ENCODE measurements around the gene INPP5A. TPM values are rescaled to one million over a fixed set of nuclear protein-coding genes. Genes with fewer than 3 reads are reported as not detected.

INPP5A gene
- polyA plus RNA-seq, 3 donors from 2014 or later, result 0.30 to 1.7 (median 0.48) TPM

- Mint-ChIP-seq H3K9me3 (no peaks in the 10 kb centered on the region), H3K4me1 (no peaks in the 10 kb centered on the region), H3K27me3 (ENCODE audit: low read depth in 3 of 3) (peaks cover 0 to 4% (median 2%) of the 10 kb centered on the region in 3 donors), H3K27ac (no peak overlapping the region), H3K4me3 (no peak overlapping the region), H3K36me3 (no peaks in the 10 kb centered on the region)
- DNase-seq, result no peak
These were observed 291.8 kb downstream of the INPP5A start for GRCh38 chr10:132829403-132829802.

GRCh38 chr10:132832186-132832969 lies 294.8 kb downstream of the INPP5A start:
- H3K27ac Mint-ChIP-seq, result no peak overlapping the region
- H3K36me3 Mint-ChIP-seq, result no peaks in the 10 kb centered on the region
- H3K27me3 Mint-ChIP-seq (ENCODE audit: low read depth in 3 of 3), result peaks cover 0 to 2% (median 1%) of the 10 kb centered on the region in 3 donors
- no peaks in the 10 kb centered on the region for H3K9me3 Mint-ChIP-seq
- no peak for DNase-seq
- H3K4me1 Mint-ChIP-seq, result peaks cover 0 to 1% of the 10 kb centered on the region in 2 donors
- no peak overlapping the region for H3K4me3 Mint-ChIP-seq

Other genes with a start within 250 kb of the INPP5A start
- 10 to 100 TPM in 2 of 3 donors, 1 to 10 TPM in 1; 6.3 to 14.2 (median 13.7) TPM for gene STK32C, start 229.8 kb upstream of the INPP5A start, polyA plus RNA-seq
- gene LRRC27, start 205.6 kb upstream of the INPP5A start, polyA plus RNA-seq, result 1 to 10 TPM; 3.8 to 8.5 (median 8.2) TPM
- gene PWWP2B, start 140.6 kb upstream of the INPP5A start, polyA plus RNA-seq, result 1 to 10 TPM; 4.0 to 7.3 (median 4.3) TPM
- not detected for gene NKX6-2, start 248.4 kb downstream of the INPP5A start, polyA plus RNA-seq